NT2/D1 (cell line): ENCODE data around the gene SLFN12L.

Experiments
- DNase-seq: peaks from one replicate; pipeline ENCODE4 v3.0.0-alpha.2; 2011; ENCODE audit warnings: low read depth, low spot score
- H3K27me3 ChIP-seq: 2 replicates; pipeline ENCODE4 v1.6.0; 2011; ENCODE audit warnings: mild to moderate bottlenecking; ENCODE audit not compliant: insufficient read length, insufficient read depth
- H3K36me3 ChIP-seq: 2 replicates; pipeline ENCODE4 v1.6.1; 2011; ENCODE audit warnings: mild to moderate bottlenecking, low read length, mixed read lengths; ENCODE audit not compliant: insufficient read depth, insufficient read length
- H3K4me1 ChIP-seq: 2 replicates; pipeline ENCODE4 v1.5.1; 2011; ENCODE audit not compliant: insufficient read depth, insufficient read length
- H3K4me3 ChIP-seq: 2 replicates; pipeline ENCODE4 v1.5.1; 2011; ENCODE audit warnings: low read depth; ENCODE audit not compliant: insufficient read length
- H3K9ac ChIP-seq: 2 replicates; pipeline ENCODE4 v1.6.0; 2011; ENCODE audit warnings: low read depth; ENCODE audit not compliant: insufficient read length
- H3K9me3 ChIP-seq: 2 replicates; pipeline ENCODE4 v1.5.1; 2011; ENCODE audit warnings: mild to moderate bottlenecking, low read length; ENCODE audit not compliant: insufficient read depth
- SUZ12 ChIP-seq: IDR thresholded peaks from 2 replicates; pipeline ENCODE4 v1.6.1; 2011; ENCODE audit not compliant: insufficient read length, insufficient read depth; ENCODE audit errors: extremely low read depth
- YY1 ChIP-seq: IDR thresholded peaks from 2 replicates; pipeline ENCODE4 v1.6.1; 2011; ENCODE audit not compliant: insufficient read length, insufficient read depth
- ZNF274 ChIP-seq: IDR thresholded peaks from 2 replicates; pipeline ENCODE4 v1.6.1; 2011; ENCODE audit warnings: mild to moderate bottlenecking, low read depth, low read length

SLFN12L gene

GRCh38 chr17:35554668-35555067, 17.2 kb upstream of the SLFN12L start:
- Histone ChIP-seq H3K4me1 (no peaks in the 10 kb centered on the region), H3K36me3 (no peaks in the 10 kb centered on the region), H3K9me3 (no peaks in the 10 kb centered on the region), H3K27me3 (no peaks in the 10 kb centered on the region), H3K9ac (no peak overlapping the region), H3K4me3 (no peak overlapping the region)
- no peak for DNase-seq
- TF ChIP-seq ZNF274 = no peak
- no peak for TF ChIP-seq SUZ12
- no peak for TF ChIP-seq YY1

DNA sequence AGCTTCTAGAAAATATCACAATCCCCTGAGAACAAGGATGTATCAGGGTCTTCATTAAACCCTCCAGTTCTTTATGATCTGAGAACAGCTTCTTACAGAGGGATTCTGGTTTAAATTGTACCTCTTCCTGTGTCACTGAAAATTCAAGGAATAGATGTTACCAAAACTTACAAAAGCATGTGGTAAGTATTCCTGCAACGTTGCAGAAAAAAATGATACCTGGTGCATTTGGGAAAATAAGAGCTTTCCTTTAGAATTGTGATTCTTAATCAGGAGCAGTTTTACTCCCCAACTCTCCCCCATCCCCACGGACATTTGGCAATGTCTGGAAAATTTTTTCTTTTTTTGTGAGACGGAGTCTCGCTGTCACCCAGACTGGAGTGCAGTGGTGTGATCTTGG, 15.8 kb upstream of the SLFN12L start:
- no peaks in the 10 kb centered on the region for H3K27me3 ChIP-seq
- DNase-seq = no peak
- TF ChIP-seq SUZ12 (no peak), ZNF274 (no peak), YY1 (no peak)
- no peak overlapping the region for H3K4me3 ChIP-seq
- no peaks in the 10 kb centered on the region for H3K4me1 ChIP-seq
- no peaks in the 10 kb centered on the region for H3K9me3 ChIP-seq
- H3K9ac ChIP-seq = no peak overlapping the region
- no peaks in the 10 kb centered on the region for H3K36me3 ChIP-seq

DNA sequence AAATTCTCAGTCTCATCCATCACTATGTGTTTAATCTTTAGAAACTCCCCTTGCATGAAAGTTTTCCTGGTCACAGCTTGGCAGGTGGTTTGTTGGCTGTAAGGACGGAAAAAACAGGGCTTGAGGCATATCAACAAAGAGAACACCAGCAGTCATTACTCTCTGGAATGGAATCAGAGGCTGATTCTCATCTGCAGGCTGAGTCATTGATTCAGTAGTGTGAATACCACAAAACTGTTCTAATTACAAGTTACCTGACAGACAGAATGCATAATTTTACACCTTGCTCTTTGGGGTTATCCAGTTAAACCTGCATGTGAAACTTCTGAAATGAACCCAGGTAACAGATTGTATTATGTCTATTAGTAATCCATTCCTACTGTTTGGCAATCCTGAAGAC, 11.5 kb upstream of the SLFN12L start:
- no peak for DNase-seq
- Histone ChIP-seq H3K36me3 (no peaks in the 10 kb centered on the region), H3K9me3 (no peaks in the 10 kb centered on the region), H3K4me3 (no peak overlapping the region), H3K27me3 (no peaks in the 10 kb centered on the region), H3K4me1 (no peaks in the 10 kb centered on the region), H3K9ac (no peak overlapping the region)
- TF ChIP-seq YY1 (no peak), SUZ12 (no peak), ZNF274 (no peak)

DNA sequence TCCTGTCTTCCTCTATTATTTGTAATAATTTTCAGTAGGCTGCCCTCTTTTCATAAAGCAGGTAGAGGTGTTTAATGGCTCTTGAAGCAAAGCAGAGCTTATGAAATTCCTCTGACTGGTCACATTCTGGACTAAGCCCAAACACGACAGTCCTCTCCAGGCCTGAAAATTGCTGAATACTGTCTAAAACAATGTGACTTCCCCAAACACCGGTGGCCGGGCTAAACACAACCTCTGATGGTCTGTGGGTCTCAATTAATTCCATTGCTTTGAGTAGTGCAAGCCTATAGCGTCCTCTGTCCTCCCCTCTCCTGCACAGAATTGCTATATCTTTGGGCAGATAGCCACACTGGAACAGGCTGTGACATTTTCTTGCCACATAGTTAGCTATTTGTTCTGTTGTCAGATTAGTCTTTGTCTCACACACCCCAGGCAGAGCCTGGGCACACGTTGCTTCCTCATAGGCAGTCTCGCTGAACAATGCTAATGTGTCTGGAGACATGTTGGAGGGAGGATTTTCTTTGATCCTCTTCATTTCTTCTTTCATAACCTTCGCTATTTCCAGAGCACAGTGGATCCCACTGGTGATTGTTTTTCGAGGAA, 10.8 kb upstream of the SLFN12L start:
- Histone ChIP-seq H3K27me3 (no peaks in the 10 kb centered on the region), H3K4me3 (no peak overlapping the region), H3K9me3 (no peaks in the 10 kb centered on the region), H3K9ac (no peak overlapping the region), H3K36me3 (no peaks in the 10 kb centered on the region), H3K4me1 (no peaks in the 10 kb centered on the region)
- DNase-seq = no peak
- TF ChIP-seq YY1 (no peak), SUZ12 (no peak), ZNF274 (no peak)

DNA sequence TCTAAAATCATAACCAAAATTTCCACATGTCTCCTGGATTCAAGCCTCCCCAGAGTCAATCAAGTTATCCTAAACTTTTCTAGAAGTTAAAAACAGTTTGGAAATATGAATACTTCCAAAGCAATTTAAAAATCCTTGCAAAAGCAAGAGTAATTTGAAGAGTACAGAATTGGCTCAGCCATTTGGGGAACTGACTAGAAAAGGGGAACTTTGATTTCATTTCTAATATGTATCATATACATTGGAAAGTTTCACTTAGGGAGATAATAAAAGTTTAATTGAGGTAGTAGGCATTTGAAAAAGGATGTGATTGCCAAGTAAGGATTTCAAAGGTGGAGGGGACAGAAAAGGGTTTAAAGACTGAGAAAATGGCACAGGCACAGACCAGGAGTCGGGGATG, 9.0 kb upstream of the SLFN12L start:
- Histone ChIP-seq H3K4me3 (no peak overlapping the region), H3K27me3 (no peaks in the 10 kb centered on the region), H3K9me3 (no peaks in the 10 kb centered on the region), H3K9ac (no peak overlapping the region), H3K36me3 (no peaks in the 10 kb centered on the region), H3K4me1 (no peaks in the 10 kb centered on the region)
- TF ChIP-seq ZNF274 = no peak
- DNase-seq = no peak

DNA sequence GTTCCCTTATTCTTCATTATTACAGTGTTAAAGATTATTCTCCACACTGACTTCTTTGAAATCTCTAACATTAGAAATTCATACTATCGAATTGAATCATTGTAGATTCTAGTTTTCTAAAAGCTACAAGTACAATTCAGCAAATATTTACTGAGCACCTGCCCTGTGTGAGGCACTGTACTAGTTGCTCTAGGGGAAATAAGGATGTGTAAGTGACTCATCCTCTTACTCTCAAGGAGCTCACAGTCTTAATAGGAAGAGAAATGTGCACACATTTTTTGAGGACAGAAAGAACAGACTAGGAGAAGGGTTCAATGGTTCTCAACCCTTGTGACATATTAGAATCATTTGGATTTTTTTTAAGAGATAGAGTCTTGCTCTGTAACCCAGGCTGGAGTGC, 7.7 kb upstream of the SLFN12L start:
- Histone ChIP-seq H3K9ac (no peak overlapping the region), H3K4me1 (no peaks in the 10 kb centered on the region), H3K4me3 (no peak overlapping the region), H3K9me3 (no peaks in the 10 kb centered on the region), H3K27me3 (no peaks in the 10 kb centered on the region), H3K36me3 (no peaks in the 10 kb centered on the region)
- DNase-seq = no peak
- TF ChIP-seq SUZ12 (no peak), YY1 (no peak), ZNF274 (no peak)

GRCh38 chr17:35543856-35544255, 6.4 kb upstream of the SLFN12L start:
- no peak for DNase-seq
- H3K4me3 ChIP-seq = no peak overlapping the region
- H3K9ac ChIP-seq = no peak overlapping the region
- no peaks in the 10 kb centered on the region for H3K36me3 ChIP-seq
- no peaks in the 10 kb centered on the region for H3K9me3 ChIP-seq
- no peak for TF ChIP-seq ZNF274
- TF ChIP-seq SUZ12 = no peak
- no peak for TF ChIP-seq YY1
- H3K27me3 ChIP-seq = no peaks in the 10 kb centered on the region
- H3K4me1 ChIP-seq = no peaks in the 10 kb centered on the region

GRCh38 chr17:35542990-35543389, 5.5 kb upstream of the SLFN12L start:
- no peaks in the 10 kb centered on the region for H3K36me3 ChIP-seq
- no peak overlapping the region for H3K4me3 ChIP-seq
- H3K4me1 ChIP-seq = no peaks in the 10 kb centered on the region
- no peaks in the 10 kb centered on the region for H3K27me3 ChIP-seq
- DNase-seq = no peak
- no peak overlapping the region for H3K9ac ChIP-seq
- H3K9me3 ChIP-seq = no peaks in the 10 kb centered on the region
- TF ChIP-seq YY1 = no peak
- TF ChIP-seq SUZ12 = no peak
- TF ChIP-seq ZNF274 = no peak
